HG02642 (cell line): ENCODE results near the gene UBAC1.

Experiments
- ATAC-seq: cut with Tn5 transposase; IDR thresholded peaks from one replicate; pipeline ENCODE4 v1.9.1; 2021; ENCODE audit warnings: mild to moderate bottlenecking; ENCODE audit not compliant: unreplicated experiment, poor library complexity

Gene UBAC1

GRCh38 chr9:135994501-135995192 lies 33.5 kb upstream of the UBAC1 start:
- ATAC-seq, result no peak

- ATAC-seq, result no peak
Measured at GRCh38 chr9:135993765-135994500, 32.8 kb upstream of the UBAC1 start.

- no peak for ATAC-seq
Measured at GRCh38 chr9:135993409-135993742, 32.2 kb upstream of the UBAC1 start.

- no peak for ATAC-seq
Measured at GRCh38 chr9:135992486-135993408, 31.6 kb upstream of the UBAC1 start.

GRCh38 chr9:135991771-135992170 lies 30.6 kb upstream of the UBAC1 start:
- ATAC-seq, result no peak

GRCh38 chr9:135990468-135991429 lies 29.6 kb upstream of the UBAC1 start:
- no peak for ATAC-seq

GRCh38 chr9:135989722-135990467 lies 28.7 kb upstream of the UBAC1 start:
- ATAC-seq, result no peak

GRCh38 chr9:135989157-135989556 lies 28.0 kb upstream of the UBAC1 start:
- ATAC-seq, result no peak

GRCh38 chr9:135988493-135988892 lies 27.3 kb upstream of the UBAC1 start:
- ATAC-seq, result no peak

GRCh38 chr9:135987838-135988404 lies 26.7 kb upstream of the UBAC1 start:
- ATAC-seq, result no peak

- ATAC-seq, result no peak
Measured at GRCh38 chr9:135986605-135987004, 25.4 kb upstream of the UBAC1 start.

- ATAC-seq, result no peak
Measured at GRCh38 chr9:135985889-135986288, 24.7 kb upstream of the UBAC1 start.

- no peak for ATAC-seq
Measured at GRCh38 chr9:135985459-135985774, 24.2 kb upstream of the UBAC1 start.

- ATAC-seq, result no peak
Measured at GRCh38 chr9:135984072-135984710, 23.0 kb upstream of the UBAC1 start.

GRCh38 chr9:135983208-135984071 lies 22.3 kb upstream of the UBAC1 start:
- ATAC-seq, result no peak

- no peak for ATAC-seq
Measured at GRCh38 chr9:135982499-135983207, 21.5 kb upstream of the UBAC1 start.
